Measurements from ENCODE around the gene FOXE3.
A peak's percentile ranks its signal among the peaks of the same experiment; 100 is the strongest.
"Not testable (repeated sequence)": the region's sequence is repeated elsewhere in the genome, so short reads cannot be mapped to it uniquely, and the experiment has no call there.

Gene FOXE3

DNA sequence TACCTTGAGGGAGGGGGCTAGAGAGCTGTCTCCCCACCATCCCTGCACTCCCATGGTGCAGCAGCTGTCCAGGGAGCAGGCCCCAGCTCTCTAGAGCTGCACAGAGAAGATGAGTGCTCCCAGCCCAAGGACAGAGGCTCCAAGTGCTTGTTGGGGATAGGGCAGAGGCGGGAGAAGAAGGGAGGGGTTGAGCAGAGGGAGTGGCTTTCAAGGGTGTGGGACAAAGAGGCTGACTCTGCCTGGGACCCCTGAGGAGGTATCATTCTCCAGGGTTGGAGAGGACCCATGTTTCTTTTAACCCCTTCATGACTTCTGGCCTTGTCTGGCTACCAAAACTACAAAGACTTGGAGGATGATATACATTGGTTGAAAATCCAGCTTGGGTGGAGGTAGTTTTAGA, 36.3 kb downstream of the FOXE3 start:
- DNase-seq, result no peak

DNA sequence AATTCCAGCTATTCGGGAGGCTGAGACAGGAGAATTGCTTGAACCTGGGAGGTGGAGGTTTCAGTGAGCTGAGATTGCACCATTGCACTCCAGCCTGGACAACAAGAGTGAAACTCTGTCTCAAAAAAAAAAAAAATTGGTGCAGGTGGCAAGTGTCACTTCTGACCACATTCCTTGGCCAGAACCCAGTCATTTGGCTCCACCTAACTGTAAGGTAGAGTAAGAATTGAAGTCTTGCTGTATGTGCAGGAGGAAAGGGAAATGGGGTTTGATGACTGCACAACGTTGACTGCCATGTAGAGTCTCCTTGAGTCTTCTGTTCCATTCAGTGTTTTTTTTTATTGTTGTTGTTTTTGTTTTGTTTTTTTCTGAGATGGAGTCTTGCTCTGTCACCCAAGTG, 37.8 kb downstream of the FOXE3 start:
- DNase-seq, result not testable (repeated sequence)

DNA sequence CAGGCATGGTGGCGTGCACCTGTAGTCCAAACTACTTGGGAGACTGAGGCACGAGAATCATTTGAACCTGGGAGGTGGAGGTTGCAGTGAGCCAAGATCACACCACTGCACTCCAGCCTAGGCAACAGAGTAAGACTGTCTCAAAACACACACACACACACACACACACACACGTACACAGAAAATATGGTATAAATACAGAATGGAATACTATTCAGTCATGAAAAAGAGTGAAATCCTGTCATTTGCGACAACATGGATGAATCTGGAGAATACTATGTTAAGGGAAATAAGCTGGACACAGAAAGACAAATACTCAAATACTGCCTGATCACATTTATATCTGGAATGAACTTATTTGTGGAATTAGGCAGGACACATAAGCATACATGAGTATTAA, 40.2 kb downstream of the FOXE3 start:
- no peak for DNase-seq

DNA sequence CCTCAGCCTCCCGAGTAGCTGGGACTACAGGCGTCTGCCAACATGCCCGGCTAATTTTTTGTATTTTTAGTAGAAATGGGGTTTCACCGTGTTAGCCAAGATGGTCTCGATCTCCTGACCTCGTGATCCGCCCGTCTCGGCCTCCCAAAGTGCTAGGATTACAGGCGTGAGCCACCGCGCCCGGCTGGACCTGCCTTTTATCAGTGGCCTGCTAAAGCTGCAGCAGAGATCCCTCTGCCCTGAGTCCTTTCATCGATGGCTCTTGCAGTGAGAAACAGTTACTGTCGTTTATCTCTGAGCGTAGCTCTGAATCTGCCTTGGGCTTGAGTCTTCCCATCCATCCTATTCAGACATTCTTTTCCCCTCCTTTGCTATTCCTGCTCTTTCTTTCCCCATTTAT, 41.5 kb downstream of the FOXE3 start:
- not testable (repeated sequence) for DNase-seq

DNA sequence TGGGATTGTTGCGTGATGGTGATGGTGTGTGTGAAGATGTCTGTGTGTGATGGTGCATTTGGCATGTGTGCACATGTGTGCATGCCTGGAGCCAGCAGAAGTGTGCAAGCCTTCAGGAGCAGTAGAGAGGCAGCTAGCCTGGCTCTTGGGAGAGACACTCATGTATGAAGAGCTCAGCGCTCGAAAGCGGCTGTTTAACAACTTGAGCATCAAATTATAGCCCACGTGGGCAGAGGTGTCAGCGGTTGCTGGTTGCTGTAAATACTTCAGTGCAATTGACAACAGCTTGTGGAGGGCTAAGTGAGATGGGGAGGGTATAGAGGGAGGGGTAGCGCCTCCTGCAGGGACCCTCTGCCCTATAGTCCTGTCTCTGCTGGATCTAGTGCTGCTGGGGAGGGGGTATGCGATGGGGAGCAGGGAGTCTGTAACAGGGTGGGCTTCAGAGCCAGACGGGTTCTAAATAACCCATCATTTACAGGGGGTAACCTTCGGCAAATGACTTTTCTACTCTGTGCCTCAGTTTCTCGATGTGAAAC, 43.2 kb downstream of the FOXE3 start:
- DNase-seq, result peak; percentile 83

DNA sequence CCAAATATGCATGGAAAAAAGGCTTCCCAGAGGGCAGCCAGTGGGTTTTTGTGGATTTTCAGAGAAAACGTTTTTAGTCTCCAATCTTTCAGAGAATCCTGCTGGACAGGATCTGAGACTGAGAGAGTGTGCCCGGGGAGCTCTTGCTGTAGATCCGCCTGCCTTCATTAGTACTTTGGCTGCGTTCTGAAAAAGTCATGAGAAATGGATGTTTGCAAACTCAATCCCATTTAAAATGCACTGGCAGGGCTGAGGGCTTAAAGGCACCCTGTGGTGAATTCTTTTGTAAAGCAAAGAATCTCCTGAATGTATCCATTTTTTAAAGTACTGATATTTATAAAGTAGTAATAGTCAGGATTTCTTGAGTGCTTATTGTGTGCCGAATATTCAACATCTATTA, 44.0 kb downstream of the FOXE3 start:
- DNase-seq, result no peak

DNA sequence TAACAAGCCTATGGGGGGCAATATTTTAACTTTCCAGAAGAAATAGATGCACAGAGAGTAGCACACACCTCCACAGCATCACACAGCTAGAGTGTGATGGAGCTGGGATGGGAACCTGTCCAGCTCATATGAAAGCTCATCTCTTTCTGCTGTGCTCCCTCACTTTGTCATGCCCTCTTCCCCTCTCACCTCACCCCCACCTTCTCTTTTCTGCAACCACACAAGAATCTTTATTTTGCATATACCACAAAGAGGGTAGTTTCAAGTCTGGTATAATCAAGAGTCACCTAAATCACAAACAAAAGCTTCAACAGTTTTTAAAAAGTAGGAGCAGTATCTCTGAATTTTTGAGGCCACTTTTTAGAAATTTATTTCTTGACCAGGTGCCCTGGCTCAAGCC, 44.4 kb downstream of the FOXE3 start:
- no peak for DNase-seq

DNA sequence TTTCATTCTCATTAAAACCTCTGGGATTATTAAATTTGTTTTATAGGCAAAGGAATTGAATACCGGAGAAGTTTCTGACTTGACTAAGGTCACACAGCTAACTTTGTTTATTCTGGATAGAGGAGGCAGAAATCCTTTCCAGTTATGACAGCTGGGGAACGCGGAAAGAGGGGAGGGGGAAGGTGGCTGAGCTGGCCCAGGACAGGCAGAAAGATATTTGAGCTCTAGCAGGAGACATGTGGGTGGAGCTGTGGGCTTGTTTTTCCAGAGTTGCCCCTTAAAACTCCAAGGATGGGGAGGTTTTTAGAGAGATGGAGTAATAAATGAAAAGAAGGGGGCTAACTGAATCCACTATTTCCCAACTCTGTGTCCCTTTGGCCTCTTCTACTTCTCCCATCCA, 49.5 kb downstream of the FOXE3 start:
- no peak for DNase-seq
